HG02885 (cell line): Measurements from ENCODE around the gene DYRK1B.

Source experiments
- ATAC-seq: cut with Tn5 transposase; IDR thresholded peaks from one replicate; pipeline ENCODE4 v1.9.1; 2021; ENCODE audit warnings: mild to moderate bottlenecking; ENCODE audit not compliant: unreplicated experiment, poor library complexity

DYRK1B gene

DNA sequence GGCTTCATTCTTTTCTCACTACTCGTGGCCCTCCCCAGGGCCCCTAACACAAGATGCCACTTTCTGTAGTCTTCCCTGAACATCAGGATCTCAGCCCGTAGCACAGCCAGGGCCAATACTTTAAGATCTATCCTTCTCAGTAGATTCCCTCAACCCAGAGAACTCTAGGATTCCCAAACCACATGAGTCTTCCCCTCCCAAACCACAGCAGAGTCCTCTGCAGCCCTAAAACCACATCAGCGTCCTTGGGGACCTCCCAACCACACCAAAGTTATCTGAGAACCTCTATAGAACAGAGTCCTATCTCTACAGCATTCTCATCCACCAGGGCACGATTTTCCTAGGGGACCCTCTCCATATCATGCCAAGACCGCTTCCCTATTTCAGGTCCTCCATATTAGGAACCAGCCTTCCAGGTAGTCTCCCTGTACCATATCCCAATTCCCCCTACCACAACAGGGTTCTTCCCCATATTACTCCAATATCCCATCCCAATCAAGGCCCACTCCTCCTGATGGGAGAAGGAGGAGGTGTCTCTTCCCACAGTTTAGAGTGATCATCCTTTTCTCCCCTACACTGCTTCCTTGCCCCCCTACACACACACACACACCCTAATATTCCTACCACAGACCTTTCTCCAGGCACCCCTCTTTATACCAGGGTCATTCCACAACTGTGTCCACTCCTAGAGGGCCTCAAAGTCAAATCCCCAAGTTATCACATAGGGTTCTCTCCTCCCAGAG lies 1.4 kb downstream of the DYRK1B start:
- no peak for ATAC-seq

DNA sequence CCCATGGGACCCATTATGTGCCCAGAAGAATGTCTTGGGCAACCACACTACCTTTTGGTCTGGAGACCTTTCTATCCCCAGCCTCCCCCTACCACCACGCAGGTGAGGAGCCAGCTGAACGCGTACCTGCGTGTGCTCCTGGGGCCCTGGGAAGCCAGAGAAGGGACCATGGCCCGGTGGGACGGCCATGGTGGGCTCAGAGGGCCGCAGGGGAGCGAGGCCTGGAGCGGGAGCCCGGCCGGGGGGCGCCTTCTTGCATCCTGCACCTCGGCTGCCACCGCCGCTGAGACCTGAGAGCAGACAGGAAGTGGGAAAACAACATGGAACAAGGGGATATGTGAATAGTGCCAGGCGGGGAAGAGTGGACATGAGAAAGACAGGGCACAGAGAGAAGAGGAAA lies 2.3 kb downstream of the DYRK1B start:
- no peak for ATAC-seq

DNA sequence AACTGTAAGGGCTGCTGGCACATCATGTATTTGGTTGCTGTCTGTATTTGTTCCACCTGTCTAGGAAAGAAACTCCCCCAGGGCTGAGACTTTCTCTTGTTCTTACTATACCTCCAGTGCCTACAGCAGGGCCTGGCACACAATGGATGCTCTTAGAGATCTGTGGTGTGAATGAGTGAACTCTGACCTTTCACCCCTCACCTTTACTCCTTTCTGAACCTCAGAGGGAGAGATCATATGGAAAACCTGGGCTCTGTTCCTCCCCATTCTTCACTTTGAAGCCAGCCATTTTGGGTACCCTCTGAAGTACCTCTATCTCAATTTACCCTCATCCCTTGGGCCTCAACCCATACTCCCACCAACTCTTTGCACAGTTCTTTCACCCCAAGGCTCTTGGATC lies 3.1 kb downstream of the DYRK1B start:
- ATAC-seq = no peak

DNA sequence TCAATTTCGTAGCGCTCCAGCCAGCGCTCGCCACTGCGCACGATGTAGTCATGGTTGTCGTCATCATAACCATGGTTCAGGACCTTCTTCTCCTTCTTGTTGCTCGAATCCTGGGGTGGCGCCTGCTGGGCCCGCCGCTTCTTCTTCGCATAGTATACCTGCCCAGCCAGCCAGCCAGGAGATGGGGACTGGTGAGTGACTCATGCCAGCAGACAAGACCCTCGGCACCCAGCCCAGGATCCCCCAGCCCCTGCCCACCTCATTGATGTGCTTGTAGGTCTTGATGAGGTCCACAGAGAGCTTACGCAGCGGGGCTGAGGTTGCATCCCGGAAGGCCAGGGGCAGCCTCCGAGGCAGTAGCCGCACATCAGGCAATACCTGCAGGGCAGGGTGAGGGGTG lies 3.6 kb downstream of the DYRK1B start:
- no peak for ATAC-seq

DNA sequence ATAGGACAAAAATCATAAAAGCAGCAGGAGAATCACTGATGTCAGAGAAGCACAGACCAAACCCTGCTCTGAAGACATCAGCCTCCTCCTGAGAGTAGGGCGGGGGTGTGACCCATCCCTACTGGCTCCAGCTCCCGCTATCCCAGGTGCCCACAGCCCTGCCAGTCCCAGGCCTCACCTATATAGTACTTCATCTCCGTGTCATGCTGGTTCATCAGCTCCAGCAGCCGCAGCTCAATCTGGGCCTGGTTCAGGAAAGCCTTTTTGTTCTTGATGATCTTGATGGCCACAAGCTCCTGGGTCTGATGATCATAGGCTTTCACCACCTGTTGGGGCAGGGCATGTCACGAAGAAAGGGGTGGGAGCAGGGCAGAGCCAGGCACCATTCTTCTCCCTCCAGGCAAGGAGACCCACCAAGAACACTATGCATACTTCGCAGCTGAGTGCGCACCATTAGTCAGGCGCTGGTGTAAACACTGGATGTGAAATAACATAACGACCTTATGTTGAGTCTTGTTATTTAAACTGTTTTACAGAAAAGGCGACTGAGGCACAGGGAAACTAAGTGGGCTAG lies 4.2 kb downstream of the DYRK1B start:
- ATAC-seq = no peak

DNA sequence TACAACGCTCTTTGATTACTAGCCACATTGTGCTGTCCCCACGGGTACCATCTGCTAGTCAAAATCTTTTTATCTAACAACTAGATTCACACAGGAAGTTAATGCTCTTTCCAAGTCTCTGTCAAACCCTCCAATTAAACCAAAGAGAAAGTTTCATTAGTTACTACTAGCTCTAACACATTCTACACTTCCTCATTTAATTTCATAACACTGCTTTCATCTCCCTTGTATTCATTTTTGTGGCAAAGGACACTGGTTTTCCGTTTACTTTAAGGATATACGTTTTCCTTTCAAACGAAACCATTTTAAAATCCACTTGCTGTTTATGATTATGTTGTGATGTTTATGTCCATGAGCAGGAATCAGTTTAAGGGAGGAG lies 5.3 kb downstream of the DYRK1B start:
- no peak for ATAC-seq

DNA sequence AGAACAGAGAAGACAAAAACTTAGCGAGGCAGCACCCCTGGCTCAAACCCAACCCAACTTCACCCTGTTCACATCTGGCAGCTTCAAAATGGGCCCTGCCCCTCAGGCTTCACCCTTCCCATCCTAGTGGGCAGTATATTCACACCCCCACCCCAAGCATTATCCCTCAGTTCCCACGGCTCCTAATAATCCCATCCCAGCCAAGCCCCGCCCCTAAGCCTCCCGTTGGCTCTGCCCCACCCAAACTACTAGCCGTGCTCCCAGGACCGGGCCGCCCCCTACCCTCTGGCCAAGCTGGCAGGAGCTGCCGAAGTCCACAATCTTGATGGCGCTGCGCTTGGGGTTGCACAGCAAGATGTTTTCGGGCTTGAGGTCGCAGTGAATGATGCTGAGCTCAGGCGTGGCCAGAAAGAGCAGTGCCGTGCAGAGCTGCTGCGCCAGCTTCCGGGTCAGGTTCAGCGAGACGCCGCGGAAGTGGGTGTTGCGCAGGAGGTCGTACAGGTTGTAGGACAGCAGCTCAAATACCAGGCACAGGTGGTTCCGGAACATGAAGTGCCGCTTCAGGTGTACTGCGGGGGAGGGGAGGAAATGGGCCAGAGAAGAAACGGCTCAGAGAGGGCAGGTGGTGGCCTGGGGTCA lies 5.8 kb downstream of the DYRK1B start:
- ATAC-seq = no peak

DNA sequence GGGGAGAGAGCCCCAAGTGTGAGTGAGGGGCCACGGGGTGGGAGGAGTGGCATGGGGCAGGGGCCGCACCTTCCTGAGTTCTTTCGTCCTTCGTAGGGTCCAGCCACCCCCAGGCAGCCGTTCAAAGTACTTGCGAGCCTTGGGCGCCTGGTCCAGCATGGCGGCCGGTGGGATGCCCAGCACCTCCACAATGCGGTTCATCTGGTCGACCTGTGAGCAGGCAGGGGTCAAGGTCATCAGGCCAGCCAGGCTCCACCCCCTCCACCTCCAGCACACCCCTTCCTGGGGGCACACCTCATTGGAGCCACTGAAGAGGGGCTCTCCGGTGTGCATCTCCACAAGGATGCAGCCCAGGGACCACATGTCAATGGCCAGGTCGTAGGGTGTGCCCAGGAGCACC lies 6.7 kb downstream of the DYRK1B start:
- ATAC-seq = no peak

DNA sequence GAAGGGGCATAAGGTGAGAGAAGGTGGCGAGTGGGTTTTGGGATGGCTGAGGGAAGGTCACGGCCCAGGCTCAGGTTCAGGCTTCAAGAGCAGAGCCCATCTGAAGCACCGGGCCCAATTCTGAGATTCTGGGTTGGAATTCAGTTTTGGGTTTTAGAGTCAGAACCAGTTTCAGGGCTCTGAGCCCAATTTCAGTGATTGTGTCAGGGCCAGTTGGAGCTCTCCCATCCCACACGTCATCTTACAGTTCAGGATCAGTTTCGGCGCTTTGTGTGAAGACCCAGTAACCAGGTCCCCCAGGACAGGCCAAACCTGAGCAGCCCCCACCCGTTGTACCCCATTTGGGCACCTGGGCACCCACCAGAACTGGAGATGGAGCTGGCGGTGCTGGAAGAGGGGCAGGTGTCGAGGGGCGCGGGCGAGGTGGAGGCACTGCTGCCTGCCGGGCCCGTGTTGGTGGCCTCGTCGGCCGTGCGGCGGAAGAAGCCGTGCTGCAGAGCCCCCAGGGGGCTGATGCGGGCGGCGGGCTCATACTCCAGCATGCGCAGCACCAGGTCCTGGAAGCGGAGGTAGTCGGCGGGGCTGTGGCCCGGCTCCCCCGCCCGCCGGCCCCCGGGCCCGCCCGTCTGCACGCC lies 7.5 kb downstream of the DYRK1B start:
- no peak for ATAC-seq

DNA sequence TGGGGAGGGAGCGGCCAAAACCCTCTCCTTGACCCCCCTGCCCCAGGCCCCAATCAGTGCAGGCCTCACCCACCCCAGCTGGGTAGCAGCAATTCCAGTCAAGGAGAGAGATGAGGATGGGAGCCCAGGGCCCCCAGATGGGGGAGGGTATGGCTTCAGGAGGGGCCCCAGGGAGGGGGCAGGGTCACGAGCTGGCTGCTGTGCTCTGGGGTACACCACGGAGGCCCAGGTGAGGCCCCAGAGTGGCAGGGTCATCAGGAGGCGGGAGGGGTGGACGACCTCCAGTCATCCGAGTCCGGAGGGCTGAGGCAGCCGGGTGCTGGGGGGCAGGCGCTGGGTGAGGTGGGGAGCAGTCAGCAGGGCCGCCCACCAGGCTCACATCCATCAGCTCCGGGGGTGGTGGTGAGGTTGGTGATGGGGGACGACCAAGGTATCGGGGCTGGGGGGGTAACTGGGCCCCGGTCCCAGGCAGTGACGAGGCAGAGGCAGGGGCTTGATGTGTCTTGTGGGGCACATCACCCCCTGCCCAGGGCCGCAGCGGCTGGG lies 8.4 kb downstream of the DYRK1B start:
- ATAC-seq = no peak

DNA sequence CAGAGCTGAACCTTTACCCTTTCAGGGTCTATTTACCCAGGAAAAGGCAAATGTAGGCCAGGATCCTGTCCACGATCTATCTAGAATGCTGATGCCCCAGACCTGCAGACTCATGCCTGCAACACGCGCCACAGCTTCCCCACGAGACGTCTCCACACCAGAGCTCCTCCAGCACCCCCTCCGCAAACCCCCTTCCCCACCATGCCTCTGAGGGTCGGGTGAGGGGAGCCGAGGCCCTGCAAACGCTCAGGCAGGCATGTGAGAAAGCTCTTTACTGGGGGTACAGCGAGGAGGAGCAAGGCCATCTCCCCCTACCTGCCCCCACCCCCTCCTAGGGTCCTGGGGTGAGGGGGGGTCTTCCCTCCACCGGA lies 8.9 kb downstream of the DYRK1B start:
- no peak for ATAC-seq

DNA sequence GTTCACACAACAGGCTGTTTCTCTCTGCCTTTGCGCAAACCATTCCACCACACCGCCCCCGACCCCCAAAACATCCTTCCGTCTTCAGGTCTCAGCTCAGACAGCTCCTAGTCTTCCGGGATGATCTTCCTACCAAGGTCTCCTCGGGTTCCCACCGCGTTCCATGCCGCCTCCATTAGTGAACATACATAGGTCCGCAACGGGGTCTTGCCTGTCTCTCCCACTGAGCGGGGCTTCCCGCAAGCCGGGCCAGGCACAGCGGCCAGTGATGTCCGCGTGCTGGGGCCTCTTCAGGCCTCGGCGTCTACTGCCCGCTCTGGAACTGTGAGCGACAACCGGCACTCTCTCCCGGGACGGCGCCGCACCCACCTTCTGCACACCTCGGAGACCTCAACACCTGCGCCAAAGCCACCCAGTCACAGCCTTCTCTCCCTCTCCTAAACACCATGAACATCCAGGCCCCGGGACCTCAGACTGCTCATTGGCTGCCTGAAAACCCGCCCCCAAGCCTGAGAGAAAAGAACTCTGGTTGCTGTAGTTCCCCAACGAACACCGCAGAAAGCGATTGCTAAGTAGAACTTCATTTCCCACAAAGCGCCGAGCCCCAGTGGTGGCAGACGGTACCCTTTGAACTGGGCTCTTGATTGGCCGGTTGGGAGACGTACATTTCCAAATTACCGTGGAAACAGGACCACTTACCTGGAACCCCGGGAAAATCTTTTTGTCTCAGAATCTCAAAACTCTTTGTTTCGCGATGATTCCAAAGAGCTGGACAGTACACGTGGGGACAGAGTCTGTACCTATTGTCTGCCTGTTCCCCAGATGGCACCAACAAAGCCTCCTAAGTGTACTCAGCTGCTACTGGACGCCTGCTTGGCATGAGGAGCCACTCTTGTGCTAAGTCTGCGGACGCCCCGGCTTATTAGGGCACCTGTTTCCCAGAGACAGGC lies 9.5 kb downstream of the DYRK1B start:
- peak; percentile 94 for ATAC-seq

DNA sequence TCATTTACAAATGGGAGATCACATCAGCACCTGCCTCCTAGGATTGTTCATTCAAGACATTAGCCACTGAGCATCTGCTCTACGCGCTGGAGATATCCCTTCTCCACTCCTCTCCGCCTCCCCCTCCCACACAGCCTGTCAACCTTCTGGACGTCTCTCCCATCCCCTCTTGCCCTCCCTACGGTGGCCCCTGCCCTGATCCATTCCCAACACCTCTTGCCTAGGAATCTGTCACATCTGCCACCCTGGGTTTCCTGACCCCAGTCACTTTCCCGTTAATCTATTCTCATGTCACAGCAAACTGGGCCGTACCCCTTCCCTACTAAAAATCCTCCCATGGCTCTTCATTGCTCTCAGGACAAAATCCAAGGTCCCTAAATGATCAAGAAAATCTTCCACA lies 10.3 kb downstream of the DYRK1B start:
- no peak for ATAC-seq

DNA sequence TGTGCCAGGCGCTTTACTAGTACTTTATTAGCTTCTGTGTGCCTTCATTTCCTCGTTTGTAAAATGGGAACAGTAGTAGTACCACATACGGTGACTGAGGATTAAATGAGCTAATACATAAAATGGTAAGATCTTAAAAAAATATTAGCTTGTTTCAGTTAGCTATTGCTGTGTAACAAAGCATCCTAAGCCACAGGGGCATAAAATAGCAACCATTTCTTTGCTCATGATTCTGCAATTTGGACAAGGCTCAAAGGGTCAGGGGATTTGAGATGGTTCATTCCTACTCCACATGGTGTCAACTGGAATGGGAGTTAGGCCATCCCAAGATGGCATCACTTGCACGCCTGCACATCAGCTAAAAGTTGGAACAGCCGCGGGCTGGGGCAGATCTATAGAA lies 13.3 kb downstream of the DYRK1B start:
- no peak for ATAC-seq

DNA sequence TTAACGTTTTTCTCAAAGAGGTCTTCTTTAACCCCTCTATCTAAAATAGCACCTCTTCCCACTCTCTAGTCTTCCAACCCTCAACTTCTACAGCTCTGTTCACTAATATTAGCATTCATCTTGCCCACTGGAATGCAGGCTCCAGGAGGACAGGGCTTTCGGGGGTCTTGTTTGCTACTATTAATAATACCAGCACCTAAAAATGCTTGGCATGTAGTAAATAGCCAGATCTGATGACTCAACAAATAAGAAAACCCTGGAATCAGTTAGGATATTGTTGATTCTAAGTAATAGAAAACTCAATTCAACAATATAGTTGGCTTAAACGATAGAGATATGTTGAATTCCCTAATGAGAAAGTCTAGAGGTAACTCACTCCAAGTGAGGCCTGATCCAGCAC lies 14.2 kb downstream of the DYRK1B start:
- no peak for ATAC-seq

DNA sequence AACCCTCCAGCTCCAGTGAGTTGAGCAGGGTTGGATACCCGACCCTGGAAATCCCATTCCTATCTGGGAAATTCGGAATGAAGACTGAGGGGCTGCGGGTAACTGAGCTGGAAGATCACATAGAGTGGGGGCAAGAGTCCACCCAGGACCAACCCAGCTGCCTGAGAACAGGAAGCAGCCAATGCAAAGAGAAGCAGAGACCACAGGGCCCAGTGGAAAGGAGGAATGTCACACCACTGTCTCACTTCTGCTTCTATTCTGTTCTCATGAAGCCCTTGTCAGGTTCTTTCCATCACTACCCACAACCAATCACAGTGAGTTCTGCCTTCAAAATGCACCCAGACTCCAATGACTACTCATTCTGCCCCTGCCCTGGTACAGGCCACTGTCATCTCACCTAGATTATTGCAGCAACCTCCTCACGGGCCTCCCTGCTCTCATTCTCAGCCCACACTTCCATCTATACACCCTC lies 15.3 kb downstream of the DYRK1B start:
- ATAC-seq = peak; percentile 74

DNA sequence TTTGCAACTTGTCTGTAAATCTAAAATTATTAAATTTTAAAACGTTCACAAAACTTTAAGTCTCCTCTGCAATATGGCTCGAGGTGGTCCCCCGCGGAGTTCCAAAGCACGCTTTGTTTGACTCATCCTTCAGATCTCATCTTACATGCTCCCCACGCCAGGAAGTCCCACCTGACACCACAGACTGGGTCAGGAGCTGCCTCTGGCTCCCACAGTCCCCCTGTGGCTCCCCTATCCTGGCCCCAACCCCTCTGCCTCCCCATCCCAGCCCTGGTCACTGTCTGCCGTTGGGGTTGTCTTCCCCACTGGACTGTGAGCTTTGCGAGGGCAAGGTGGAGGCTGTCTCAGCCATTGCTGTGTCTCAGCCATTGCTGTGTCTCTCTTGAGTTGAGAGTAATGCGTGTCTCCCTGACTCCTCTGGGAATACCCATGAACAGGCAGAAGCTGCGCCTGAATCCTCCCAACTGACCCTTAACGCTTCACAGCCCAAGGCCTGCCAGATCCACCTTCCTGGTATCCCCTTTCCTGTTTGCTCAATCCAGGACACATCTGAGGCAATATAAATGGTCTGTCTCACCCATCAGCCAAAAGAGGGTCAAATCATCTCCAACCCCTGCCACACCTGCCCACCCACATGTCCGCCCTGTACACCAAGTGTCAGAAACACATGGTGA lies 15.9 kb downstream of the DYRK1B start:
- no peak for ATAC-seq

DNA sequence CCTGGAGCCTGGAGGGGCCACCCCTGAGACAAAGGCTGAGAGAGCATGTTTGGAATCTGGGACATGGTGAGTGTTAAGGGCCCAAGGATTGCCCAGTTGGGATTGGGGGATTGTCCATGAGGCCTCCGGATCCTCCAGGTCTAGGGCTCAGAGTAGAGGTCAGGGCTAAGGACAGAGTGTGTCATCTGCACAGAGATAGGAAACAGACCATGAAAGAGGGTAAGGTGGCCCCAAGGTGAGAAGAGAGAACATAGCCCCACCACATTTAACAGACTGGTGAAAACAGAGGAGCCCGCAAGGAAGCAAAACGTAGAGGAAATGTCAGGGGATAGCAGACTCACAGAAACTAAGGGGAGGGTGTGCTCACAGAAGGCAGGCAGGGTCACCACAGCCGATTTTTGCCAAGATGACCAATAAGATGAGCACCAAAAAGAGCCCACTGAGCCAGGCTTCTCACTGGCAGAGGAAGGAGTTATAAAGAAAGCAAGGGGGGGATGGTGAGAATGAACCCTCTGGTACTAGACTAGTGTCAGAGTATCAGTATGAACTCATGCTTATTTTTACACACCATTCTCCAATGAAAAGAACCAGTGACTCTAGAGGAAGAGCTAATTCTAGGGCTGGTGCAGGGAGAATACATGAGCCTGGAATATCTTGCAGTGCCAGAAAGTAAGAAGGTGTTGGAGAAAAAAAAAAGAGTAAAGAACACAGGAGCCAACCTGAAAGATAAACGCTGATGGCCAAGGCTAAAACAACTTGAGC lies 17.5 kb downstream of the DYRK1B start:
- no peak for ATAC-seq

DNA sequence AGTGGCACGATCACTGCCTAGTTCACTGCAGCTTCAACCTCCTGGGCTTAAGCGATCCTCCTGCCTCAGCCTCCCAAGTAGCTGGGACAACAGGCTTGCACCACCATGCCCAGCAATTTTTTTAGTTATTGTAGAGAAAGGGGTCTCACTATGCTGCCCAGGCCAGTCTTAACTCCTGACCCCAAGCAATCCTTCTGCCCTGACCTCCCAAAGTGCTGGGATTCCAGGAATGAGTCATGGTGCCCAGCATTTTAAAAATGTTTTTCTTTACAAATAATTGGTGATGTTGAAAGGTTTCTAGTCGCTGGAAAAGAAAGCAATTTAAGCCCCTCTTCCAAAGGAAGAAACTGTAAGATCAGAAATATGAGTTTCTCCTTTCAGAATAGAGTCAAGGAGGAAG lies 19.4 kb downstream of the DYRK1B start:
- no peak for ATAC-seq
